Neuron (in vitro differentiated cells): ENCODE data around the gene RELCH.

Experiments
- H2AFZ ChIP-seq: one replicate; pipeline ENCODE4 v1.6.1; 2013; ENCODE audit warnings: low read depth, mild to moderate bottlenecking, inconsistent platforms, low read length, moderate library complexity
- H3K27me3 ChIP-seq: one replicate; pipeline ENCODE4 v1.6.1; 2013; ENCODE audit warnings: low read length; ENCODE audit not compliant: insufficient read depth
- H3K36me3 ChIP-seq: one replicate; pipeline ENCODE4 v1.6.1; 2013; ENCODE audit warnings: low read length; ENCODE audit not compliant: insufficient read depth
- H3K4me1 ChIP-seq: one replicate; pipeline ENCODE4 v1.6.1; 2013; ENCODE audit warnings: low read length; ENCODE audit not compliant: insufficient read depth
- H3K4me3 ChIP-seq: 2 replicates; pipeline ENCODE4 v1.5.1; 2013; ENCODE audit warnings: mild to moderate bottlenecking, low read length, moderate library complexity
- H3K9me3 ChIP-seq: one replicate; pipeline ENCODE4 v1.6.1; 2013; ENCODE audit warnings: low read length

The RELCH gene

GRCh38 chr18:62170857-62171256 is 16.2 kb upstream of the RELCH start:
- Histone ChIP-seq H3K4me1 (no peaks in the 10 kb centered on the region), H3K27me3 (no peaks in the 10 kb centered on the region), H3K4me3 (no peak overlapping the region), H2AFZ (no peak overlapping the region), H3K36me3 (no peaks in the 10 kb centered on the region), H3K9me3 (no peaks in the 10 kb centered on the region)

GRCh38 chr18:62172298-62172697 is 14.8 kb upstream of the RELCH start:
- H3K27me3 ChIP-seq = no peaks in the 10 kb centered on the region
- H3K4me1 ChIP-seq = no peaks in the 10 kb centered on the region
- H3K9me3 ChIP-seq = no peaks in the 10 kb centered on the region
- H3K4me3 ChIP-seq = no peak overlapping the region
- H2AFZ ChIP-seq = no peak overlapping the region
- no peaks in the 10 kb centered on the region for H3K36me3 ChIP-seq

- no peaks in the 10 kb centered on the region for H3K36me3 ChIP-seq
Observed at GRCh38 chr18:62175521-62175920, 11.5 kb upstream of the RELCH start.

GRCh38 chr18:62177271-62177670 is 9.8 kb upstream of the RELCH start:
- Histone ChIP-seq H3K4me1 (no peaks in the 10 kb centered on the region), H3K27me3 (no peaks in the 10 kb centered on the region), H3K9me3 (no peaks in the 10 kb centered on the region), H2AFZ (no peak overlapping the region), H3K36me3 (no peaks in the 10 kb centered on the region), H3K4me3 (no peak overlapping the region)

More at GRCh38 chr18:62175521-62175920, 11.5 kb upstream of the RELCH start:
- Histone ChIP-seq H3K4me3 (no peak overlapping the region), H3K4me1 (no peaks in the 10 kb centered on the region), H3K27me3 (no peaks in the 10 kb centered on the region), H3K9me3 (no peaks in the 10 kb centered on the region), H2AFZ (no peak overlapping the region)

- no peak overlapping the region for H2AFZ ChIP-seq
- H3K9me3 ChIP-seq = no peaks in the 10 kb centered on the region
- no peaks in the 10 kb centered on the region for H3K36me3 ChIP-seq
- no peaks in the 10 kb centered on the region for H3K27me3 ChIP-seq
- peaks cover 4% of the 10 kb centered on the region for H3K4me1 ChIP-seq
- no peak overlapping the region for H3K4me3 ChIP-seq
Observed at GRCh38 chr18:62179213-62179612, 7.8 kb upstream of the RELCH start.

- Histone ChIP-seq H3K9me3 (no peaks in the 10 kb centered on the region), H2AFZ (no peak overlapping the region), H3K27me3 (no peaks in the 10 kb centered on the region), H3K4me3 (no peak overlapping the region), H3K4me1 (peaks cover 12% of the 10 kb centered on the region), H3K36me3 (no peaks in the 10 kb centered on the region)
Observed at GRCh38 chr18:62182220-62182619, 4.8 kb upstream of the RELCH start.

GRCh38 chr18:62183578-62184195 is 3.4 kb upstream of the RELCH start:
- Histone ChIP-seq H3K9me3 (no peaks in the 10 kb centered on the region), H3K4me1 (peaks cover 15% of the 10 kb centered on the region), H3K36me3 (no peaks in the 10 kb centered on the region), H3K4me3 (no peak overlapping the region), H2AFZ (no peak overlapping the region), H3K27me3 (no peaks in the 10 kb centered on the region)

GRCh38 chr18:62186499-62186773 is 619 bp upstream of the RELCH start:
- H3K4me1 ChIP-seq = peaks cover 21% of the 10 kb centered on the region

GRCh38 chr18:62187543-62188510 is 772 bp downstream of the RELCH start:
- H3K4me1 ChIP-seq = peaks cover 21% of the 10 kb centered on the region
- H3K4me3 ChIP-seq = peak overlapping the region; percentile 74
- H3K27me3 ChIP-seq = no peaks in the 10 kb centered on the region
- H3K9me3 ChIP-seq = no peaks in the 10 kb centered on the region
- peak overlapping the region; percentile 6 for H2AFZ ChIP-seq
- no peaks in the 10 kb centered on the region for H3K36me3 ChIP-seq

More at GRCh38 chr18:62186499-62186773, 619 bp upstream of the RELCH start:
- peak overlapping the region; percentile 88 for H2AFZ ChIP-seq
- no peaks in the 10 kb centered on the region for H3K27me3 ChIP-seq
- no peaks in the 10 kb centered on the region for H3K36me3 ChIP-seq
- H3K9me3 ChIP-seq = no peaks in the 10 kb centered on the region
- peak overlapping the region; percentile 74 for H3K4me3 ChIP-seq

GRCh38 chr18:62189208-62189607 is 2.2 kb downstream of the RELCH start:
- Histone ChIP-seq H3K4me1 (peaks cover 17% of the 10 kb centered on the region), H3K9me3 (no peaks in the 10 kb centered on the region), H2AFZ (no peak overlapping the region), H3K4me3 (peak overlapping the region; percentile 74), H3K27me3 (no peaks in the 10 kb centered on the region), H3K36me3 (no peaks in the 10 kb centered on the region)

GRCh38 chr18:62196079-62196478 is 9.0 kb downstream of the RELCH start:
- no peak overlapping the region for H3K4me3 ChIP-seq
- H3K9me3 ChIP-seq = no peaks in the 10 kb centered on the region
- H3K4me1 ChIP-seq = no peaks in the 10 kb centered on the region
- H3K36me3 ChIP-seq = no peaks in the 10 kb centered on the region
- H3K27me3 ChIP-seq = no peaks in the 10 kb centered on the region
- H2AFZ ChIP-seq = no peak overlapping the region

GRCh38 chr18:62196980-62197379 is 9.9 kb downstream of the RELCH start:
- no peaks in the 10 kb centered on the region for H3K4me1 ChIP-seq
- no peaks in the 10 kb centered on the region for H3K27me3 ChIP-seq
- H3K36me3 ChIP-seq = no peaks in the 10 kb centered on the region
- no peak overlapping the region for H3K4me3 ChIP-seq
- no peak overlapping the region for H2AFZ ChIP-seq
- H3K9me3 ChIP-seq = no peaks in the 10 kb centered on the region

GRCh38 chr18:62198259-62198658 is 11.2 kb downstream of the RELCH start:
- no peak overlapping the region for H3K4me3 ChIP-seq
- no peaks in the 10 kb centered on the region for H3K4me1 ChIP-seq

More at GRCh38 chr18:62198259-62198658, 11.2 kb downstream of the RELCH start:
- H3K36me3 ChIP-seq = no peaks in the 10 kb centered on the region
- no peaks in the 10 kb centered on the region for H3K9me3 ChIP-seq
- H3K27me3 ChIP-seq = no peaks in the 10 kb centered on the region
- no peak overlapping the region for H2AFZ ChIP-seq
